ENCODE data around the gene GPS2. TPM values are rescaled to one million over a fixed set of nuclear protein-coding genes. Genes with fewer than 3 reads are reported as not detected.

GPS2 gene
- total RNA-seq, 2 donors from 2014 or later, result 80.4 to 97.0 TPM

DNA sequence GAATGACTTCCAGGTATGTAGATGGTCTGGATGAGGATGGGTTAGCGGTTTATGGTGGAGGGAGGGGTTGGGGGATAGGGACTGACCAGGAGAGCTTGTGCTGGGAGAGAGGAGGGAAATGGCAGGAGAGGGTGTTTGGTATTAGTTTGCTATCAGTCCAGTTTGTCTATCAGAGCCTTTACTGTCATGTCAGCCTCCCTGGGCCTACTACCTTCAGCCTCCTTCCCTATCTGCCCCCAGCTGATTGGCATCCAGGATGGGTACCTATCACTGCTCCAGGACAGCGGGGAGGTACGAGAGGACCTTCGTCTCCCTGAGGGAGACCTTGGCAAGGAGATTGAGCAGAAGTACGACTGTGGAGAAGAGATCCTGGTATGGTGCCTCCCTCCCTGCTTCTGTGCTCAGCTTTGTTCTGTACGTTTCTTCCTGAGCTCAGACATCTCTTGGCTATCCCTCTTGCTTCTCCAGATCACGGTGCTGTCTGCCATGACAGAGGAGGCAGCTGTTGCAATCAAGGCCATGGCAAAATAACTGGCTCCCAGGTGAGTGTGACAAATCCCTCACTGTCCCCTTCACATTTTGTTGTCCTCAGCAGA, 4.0 kb downstream of the GPS2 start:
- no peak for DNase-seq (ENCODE audit: low spot score)
- Histone ChIP-seq H3K4me3 (no peak overlapping the region), H3K9me3 (no peaks in the 10 kb centered on the region), H3K27me3 (no peaks in the 10 kb centered on the region), H3K4me1 (peaks cover 0 to 53% of the 10 kb centered on the region in 2 donors), H3K36me3 (peaks cover 47% of the 10 kb centered on the region), H3K27ac (no peak overlapping the region)
- TF ChIP-seq, protein P1, sequence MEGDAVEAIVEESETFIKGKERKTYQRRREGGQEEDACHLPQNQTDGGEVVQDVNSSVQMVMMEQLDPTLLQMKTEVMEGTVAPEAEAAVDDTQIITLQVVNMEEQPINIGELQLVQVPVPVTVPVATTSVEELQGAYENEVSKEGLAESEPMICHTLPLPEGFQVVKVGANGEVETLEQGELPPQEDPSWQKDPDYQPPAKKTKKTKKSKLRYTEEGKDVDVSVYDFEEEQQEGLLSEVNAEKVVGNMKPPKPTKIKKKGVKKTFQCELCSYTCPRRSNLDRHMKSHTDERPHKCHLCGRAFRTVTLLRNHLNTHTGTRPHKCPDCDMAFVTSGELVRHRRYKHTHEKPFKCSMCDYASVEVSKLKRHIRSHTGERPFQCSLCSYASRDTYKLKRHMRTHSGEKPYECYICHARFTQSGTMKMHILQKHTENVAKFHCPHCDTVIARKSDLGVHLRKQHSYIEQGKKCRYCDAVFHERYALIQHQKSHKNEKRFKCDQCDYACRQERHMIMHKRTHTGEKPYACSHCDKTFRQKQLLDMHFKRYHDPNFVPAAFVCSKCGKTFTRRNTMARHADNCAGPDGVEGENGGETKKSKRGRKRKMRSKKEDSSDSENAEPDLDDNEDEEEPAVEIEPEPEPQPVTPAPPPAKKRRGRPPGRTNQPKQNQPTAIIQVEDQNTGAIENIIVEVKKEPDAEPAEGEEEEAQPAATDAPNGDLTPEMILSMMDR (IDR thresholded peaks at IDR 0.05), result no peak

DNA sequence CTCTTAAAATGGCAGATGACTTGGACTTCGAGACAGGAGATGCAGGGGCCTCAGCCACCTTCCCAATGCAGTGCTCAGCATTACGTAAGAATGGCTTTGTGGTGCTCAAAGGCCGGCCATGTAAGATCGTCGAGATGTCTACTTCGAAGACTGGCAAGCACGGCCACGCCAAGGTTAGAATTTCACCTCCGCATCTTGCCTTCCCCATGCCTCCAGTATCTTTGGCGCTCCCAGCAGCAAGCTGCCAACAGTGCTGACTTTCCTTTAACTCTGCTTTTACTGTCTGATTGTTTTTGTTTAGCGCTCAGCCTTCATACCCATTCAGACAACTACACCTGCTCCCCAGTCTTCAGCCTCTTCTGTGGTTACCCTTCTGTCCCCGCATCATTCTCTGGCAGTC, 5.5 kb downstream of the GPS2 start:
- Histone ChIP-seq H3K27me3 (no peaks in the 10 kb centered on the region), H3K4me3 (peak overlapping the region in 1 of 2 donors; percentile 90), H3K9me3 (no peaks in the 10 kb centered on the region), H3K36me3 (peaks cover 47% of the 10 kb centered on the region), H3K4me1 (peaks cover 0 to 46% of the 10 kb centered on the region in 2 donors), H3K27ac (peak overlapping the region; percentile 99)
- no peak for DNase-seq (ENCODE audit: low spot score)
- TF ChIP-seq, protein P1 (IDR thresholded peaks at IDR 0.05), result no peak

DNA sequence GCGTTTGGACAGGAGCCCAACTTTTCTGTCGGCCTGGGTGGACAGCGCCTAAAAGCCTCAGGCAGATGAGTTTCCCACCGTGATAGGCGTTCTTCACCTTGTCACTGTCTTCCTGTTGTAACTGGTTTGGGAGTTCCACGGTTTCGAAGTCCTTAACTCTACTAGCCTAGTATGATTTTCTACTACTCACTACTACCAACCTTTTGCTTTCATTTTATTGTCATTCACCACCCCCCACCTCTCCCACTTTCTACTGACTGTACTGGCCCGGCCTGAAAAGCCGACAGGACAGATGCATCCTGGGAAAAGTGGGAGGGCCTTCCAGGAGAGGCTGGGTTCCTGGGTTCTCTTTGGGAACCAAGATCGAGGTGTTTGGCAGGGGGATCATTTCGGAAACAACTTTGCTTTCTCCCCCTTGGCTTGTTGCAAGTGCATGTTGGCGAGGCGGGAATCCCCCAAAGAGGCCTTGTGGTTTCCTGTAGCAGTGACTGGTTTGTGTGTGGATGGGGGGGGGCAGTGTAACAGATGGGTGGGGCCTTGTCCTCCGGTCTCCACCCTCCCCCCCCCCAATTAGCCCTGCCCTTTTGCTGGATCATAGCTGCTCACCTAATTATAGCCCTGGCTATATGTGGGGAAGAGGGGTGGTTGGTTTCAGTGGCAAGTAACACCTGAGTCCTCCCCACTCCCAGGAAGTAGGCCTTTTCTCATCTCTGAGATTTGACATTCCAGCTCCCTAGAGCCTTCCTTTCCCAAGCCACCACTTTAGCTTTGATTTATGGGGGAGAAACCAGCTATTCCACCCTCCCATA, 6.3 kb downstream of the GPS2 start:
- no peaks in the 10 kb centered on the region for H3K9me3 ChIP-seq
- TF ChIP-seq, protein P1 (IDR thresholded peaks at IDR 0.05), result no peak
- peak overlapping the region; percentile 90 to 95 for H3K4me3 ChIP-seq
- no peaks in the 10 kb centered on the region for H3K27me3 ChIP-seq
- H3K36me3 ChIP-seq, result peaks cover 44% of the 10 kb centered on the region
- peak; percentile 82 for DNase-seq (ENCODE audit: low spot score)
- H3K27ac ChIP-seq, result peak overlapping the region; percentile 99
- H3K4me1 ChIP-seq, result peaks cover 0 to 38% of the 10 kb centered on the region in 2 donors

GRCh38 chr17:7307686-7308624, 7.2 kb downstream of the GPS2 start:
- DNase-seq (ENCODE audit: low spot score), result no peak
- Histone ChIP-seq H3K36me3 (peaks cover 35% of the 10 kb centered on the region), H3K27me3 (no peaks in the 10 kb centered on the region), H3K9me3 (no peaks in the 10 kb centered on the region), H3K4me3 (peak overlapping the region; percentile 90 to 95), H3K27ac (peak overlapping the region; percentile 99), H3K4me1 (peaks cover 0 to 29% of the 10 kb centered on the region in 2 donors)
- TF ChIP-seq, protein P1 (IDR thresholded peaks at IDR 0.05), result no peak

GRCh38 chr17:7306911-7307685, 8.1 kb downstream of the GPS2 start, which contains the start of gene EIF5A:
Gene EIF5A, plus strand, starts transcription at chr17:7307628. Its CDS starts 2,008 bp downstream, at chr17:7309636.
- peak; percentile 100 for DNase-seq (ENCODE audit: low spot score)

More at GRCh38 chr17:7306911-7307685, 8.1 kb downstream of the GPS2 start, which contains the start of gene EIF5A:
- H3K9me3 ChIP-seq, result no peaks in the 10 kb centered on the region
- H3K4me1 ChIP-seq, result peaks cover 0 to 27% of the 10 kb centered on the region in 2 donors
- H3K27ac ChIP-seq, result peak within 1 kb of the TSS; percentile 99
- H3K36me3 ChIP-seq, result peaks cover 27% of the 10 kb centered on the region
- TF ChIP-seq, protein P1 (IDR thresholded peaks at IDR 0.05), result no peak
- H3K27me3 ChIP-seq, result no peaks in the 10 kb centered on the region
- peak within 1 kb of the TSS; percentile 90 to 95 for H3K4me3 ChIP-seq
